Brain microvascular endothelial cell (primary cell): ENCODE measurements around the gene DMAC1.
A peak's percentile ranks its signal among the peaks of the same experiment; 100 is the strongest.

Experiments
- DNase-seq: peaks from one replicate; pipeline ENCODE4 v3.0.0-alpha.2; 2020
- H3K27ac ChIP-seq: fragments of 250-450 bp; sonication (Bioruptor Pico); 2 replicates; pipeline ENCODE4 v1.5.1; 2020; ENCODE audit warnings: mild to moderate bottlenecking, moderate library complexity
- H3K27me3 ChIP-seq: fragments of 250-450 bp; sonication (Bioruptor Pico); replicated peaks from 2 replicates; pipeline ENCODE4 v1.5.1; 2020; ENCODE audit warnings: mild to moderate bottlenecking
- H3K36me3 ChIP-seq: fragments of 250-450 bp; sonication (Bioruptor Pico); replicated peaks from 2 replicates; pipeline ENCODE4 v1.5.1; 2020; ENCODE audit warnings: mild to moderate bottlenecking
- H3K4me3 ChIP-seq: 2 replicates; pipeline ENCODE4 v1.5.1; 2011; ENCODE audit warnings: low read depth, mild to moderate bottlenecking, control low read depth, low read length, moderate library complexity
- CTCF ChIP-seq: IDR thresholded peaks from 2 replicates; pipeline ENCODE4 v1.5.1; 2011; ENCODE audit warnings: low read depth, mild to moderate bottlenecking, moderate library complexity, low read length, control low read depth, inconsistent platforms; ENCODE audit errors: missing control alignments
- in situ Hi-C: cut with HindIII; loops from 2 replicates; pipeline ENCODE4 v1.10.0; 2017; ENCODE audit warnings: low sequenced_read_pairs, low pct_ligation_motif_present

The DMAC1 gene

DNA sequence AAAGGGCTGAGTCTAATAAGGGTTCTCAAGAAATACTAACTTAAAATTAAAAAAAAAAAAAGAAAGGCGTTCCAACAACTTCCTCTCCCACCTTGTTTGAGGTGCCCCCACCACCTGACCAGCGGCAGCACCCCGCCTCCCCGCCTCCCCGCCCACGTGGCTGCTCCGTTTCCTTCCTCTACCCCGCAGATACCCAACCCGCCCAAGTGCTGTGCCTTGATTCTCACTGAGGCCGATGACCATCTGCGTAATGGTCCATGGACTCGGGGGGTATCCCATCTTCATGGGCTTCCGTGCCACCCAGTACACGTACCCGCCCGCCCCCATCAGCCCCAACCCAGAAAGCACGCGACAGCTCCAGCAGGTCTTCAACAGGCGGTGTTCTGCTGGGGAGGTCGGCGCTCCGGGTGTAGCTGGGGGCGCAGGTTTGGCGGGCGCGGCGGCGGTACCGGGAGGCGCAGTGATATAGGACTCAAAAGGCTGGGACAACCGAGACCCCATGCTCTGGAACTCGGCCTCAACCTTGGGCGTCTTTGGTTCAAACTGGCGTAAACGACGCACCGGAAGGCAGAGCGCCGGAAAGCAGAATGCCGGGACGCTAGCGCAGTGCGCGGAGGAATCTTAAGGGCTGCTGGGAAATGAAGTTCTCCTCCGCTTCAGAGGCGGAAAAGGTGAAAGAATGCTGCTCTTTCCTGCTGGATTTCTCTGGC lies at the start of gene DMAC1:
DMAC1 (minus strand) TSS at position 545 of the 710 bp plus-strand sequence; CDS start at position 501, 44 bp downstream.
- no peak for TF ChIP-seq CTCF
- DNase-seq, result peak; percentile 71
- peaks cover 4% of the 10 kb centered on the region for H3K36me3 ChIP-seq
- H3K4me3 ChIP-seq, result peak within 1 kb of the TSS; percentile 80
- H3K27ac ChIP-seq, result peak within 1 kb of the TSS; percentile 61
- H3K27me3 ChIP-seq, result no peaks in the 10 kb centered on the region
- in situ Hi-C loops, result no loop called here

GRCh38 chr9:7849362-7849761 lies 49.8 kb upstream of the DMAC1 start:
- Histone ChIP-seq H3K36me3 (no peaks in the 10 kb centered on the region), H3K27ac (no peak overlapping the region), H3K4me3 (no peak overlapping the region), H3K27me3 (no peaks in the 10 kb centered on the region)
- in situ Hi-C loops, result no loop called here
- DNase-seq, result no peak
- TF ChIP-seq CTCF, result no peak

DNA sequence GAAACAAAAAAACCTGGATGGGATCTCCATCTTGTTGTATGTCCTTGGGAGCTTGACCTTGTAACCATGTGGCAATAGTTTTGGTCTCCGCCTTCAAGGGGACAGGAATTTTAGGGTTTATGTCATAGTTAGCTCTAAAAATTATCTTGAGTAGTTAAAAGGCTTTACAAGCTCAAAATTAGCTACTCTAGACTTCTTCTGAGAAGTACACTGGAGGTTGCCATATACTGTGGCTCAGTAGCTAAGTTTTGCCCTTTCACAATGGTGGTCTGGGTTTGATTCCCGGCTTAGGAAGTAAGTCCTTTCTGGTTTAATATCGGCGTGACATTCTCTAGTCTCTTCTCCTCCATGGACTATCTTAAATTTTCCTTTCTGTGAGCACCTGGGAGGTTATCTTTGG lies 48.9 kb upstream of the DMAC1 start:
- DNase-seq, result no peak
- no peaks in the 10 kb centered on the region for H3K27me3 ChIP-seq
- H3K4me3 ChIP-seq, result no peak overlapping the region
- no peak overlapping the region for H3K27ac ChIP-seq
- no peaks in the 10 kb centered on the region for H3K36me3 ChIP-seq
- TF ChIP-seq CTCF, result no peak
- in situ Hi-C loops, result no loop called here

DNA sequence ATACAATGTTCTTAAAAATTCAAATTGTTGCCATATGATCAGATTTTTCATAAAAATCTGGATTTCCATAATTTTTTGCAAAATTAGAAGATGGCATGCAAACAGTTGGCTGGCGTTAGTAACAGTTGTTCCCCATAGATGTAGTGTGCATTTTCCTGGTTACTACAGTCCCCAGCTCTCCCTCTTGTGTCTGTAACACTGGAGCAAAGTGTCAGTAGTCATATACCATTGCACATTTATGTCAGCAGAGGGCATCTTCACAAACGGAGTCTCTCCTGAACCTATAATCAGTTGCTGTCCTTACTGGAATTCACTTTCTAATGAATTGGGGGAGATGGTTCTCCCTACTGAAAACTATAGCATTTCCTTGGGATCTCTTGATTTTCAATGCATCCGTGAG lies 44.7 kb upstream of the DMAC1 start:
- H3K27ac ChIP-seq, result no peak overlapping the region
- in situ Hi-C loops, result no loop called here
- TF ChIP-seq CTCF, result peak; percentile 46
- no peaks in the 10 kb centered on the region for H3K36me3 ChIP-seq
- no peak for DNase-seq
- H3K4me3 ChIP-seq, result no peak overlapping the region
- no peaks in the 10 kb centered on the region for H3K27me3 ChIP-seq

DNA sequence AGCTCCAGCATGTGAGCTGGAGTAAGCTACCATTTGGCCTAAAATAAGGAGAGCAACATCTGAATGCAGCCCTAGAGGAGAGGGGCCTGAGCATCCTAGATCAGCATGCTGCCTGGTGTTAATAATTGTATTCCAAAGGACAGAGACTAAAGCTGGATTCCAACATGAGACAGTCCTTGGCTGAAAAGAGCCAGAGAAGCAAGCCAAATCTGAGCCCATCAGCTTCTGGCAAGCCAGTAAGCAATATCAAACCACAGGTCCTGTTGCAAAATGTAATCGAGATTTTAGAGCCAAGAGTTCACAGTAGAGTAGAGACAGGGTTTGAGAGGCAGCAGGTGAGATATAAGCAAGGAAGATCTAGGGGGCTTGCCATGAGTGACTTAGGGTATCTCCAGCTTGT lies 42.3 kb upstream of the DMAC1 start:
- TF ChIP-seq CTCF, result no peak
- Histone ChIP-seq H3K27ac (no peak overlapping the region), H3K27me3 (no peaks in the 10 kb centered on the region), H3K4me3 (no peak overlapping the region), H3K36me3 (no peaks in the 10 kb centered on the region)
- in situ Hi-C loops, result no loop called here
- no peak for DNase-seq

DNA sequence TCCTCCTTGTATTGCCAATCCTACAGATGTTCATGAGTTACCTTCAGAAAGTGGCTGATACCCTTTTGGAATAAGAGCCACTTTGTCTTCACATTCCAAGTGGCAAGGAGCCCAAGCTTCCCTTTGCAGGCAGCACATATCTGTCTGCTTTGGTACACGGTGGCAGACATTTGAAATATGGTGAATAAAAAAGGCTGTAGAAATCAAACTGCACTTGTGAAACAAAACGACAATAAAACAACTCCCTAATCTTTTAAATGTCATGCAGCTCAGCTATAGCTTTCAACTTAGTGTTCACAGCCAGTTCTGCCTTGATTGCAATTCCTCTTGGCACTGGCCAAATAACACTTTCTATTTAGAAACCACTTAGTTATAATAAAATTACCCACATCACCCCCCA lies 35.0 kb upstream of the DMAC1 start:
- Histone ChIP-seq H3K27me3 (no peaks in the 10 kb centered on the region), H3K4me3 (no peak overlapping the region), H3K27ac (no peak overlapping the region), H3K36me3 (no peaks in the 10 kb centered on the region)
- in situ Hi-C loops, result no loop called here
- DNase-seq, result no peak
- no peak for TF ChIP-seq CTCF
